CD4-positive, alpha-beta T cell (primary cell): ENCODE data around the gene NKRF. TPM values are rescaled to one million over a fixed set of nuclear protein-coding genes. Genes with fewer than 3 reads are reported as not detected.

Experiments used
- ATAC-seq: fragments of 200-7000 bp; cut with Tn5 transposase; one replicate; pipeline ENCODE4 v1.10.0; 2022; ENCODE audit warnings: mild to moderate bottlenecking; ENCODE audit not compliant: poor library complexity
- CTCF ChIA-PET: fragments of 350-600 bp; sonication (Branson Sonifier 250); formaldehyde crosslinking; loops from one replicate; lab custom pipeline; 2021; ENCODE audit warnings: antibody characterized with exemption, inconsistent platforms; lab: Charles Lee
- POLR2A ChIA-PET: fragments of 350-600 bp; sonication (Branson Sonifier 250); formaldehyde crosslinking; loops from one replicate; lab custom pipeline; 2021; ENCODE audit warnings: antibody characterized with exemption, inconsistent platforms; lab: Charles Lee
- DNase-seq, 14 experiments: peaks; one replicate each; pipeline ENCODE4 v3.0.0-alpha.2; 2013 to 2020; ENCODE audit warnings: mixed read lengths in 2 of 14
- H3K27ac ChIP-seq, 2 donors: one replicate each; pipeline versions ENCODE4 v1.5.1 to v1.7.0; 2013; ENCODE audit warnings: low read length in 2 of 2, low read depth in 1 of 2, mild to moderate bottlenecking in 1 of 2
- H3K27me3 ChIP-seq, 2 experiments: 1 replicate in 1 of 2; 2 replicates in 1 of 2; pipeline versions ENCODE4 v1.6.1 to v1.7.0; 2013; ENCODE audit warnings: low read length in 2 of 2, control low read depth in 1 of 2, mild to moderate bottlenecking in 1 of 2, moderate library complexity in 1 of 2; ENCODE audit not compliant: insufficient read depth in 2 of 2, control insufficient read depth in 1 of 2
- H3K36me3 ChIP-seq: one replicate; pipeline ENCODE4 v1.6.1; 2013; ENCODE audit warnings: low read length, control low read depth; ENCODE audit not compliant: insufficient read depth
- H3K4me1 ChIP-seq: one replicate; pipeline ENCODE4 v1.6.1; 2013; ENCODE audit warnings: low read length, control low read depth; ENCODE audit not compliant: insufficient read depth
- H3K4me3 ChIP-seq: one replicate; pipeline ENCODE4 v1.5.1; 2013; ENCODE audit warnings: mild to moderate bottlenecking, low read length, moderate library complexity
- H3K9me3 ChIP-seq, 2 experiments: 1 replicate in 1 of 2; 2 replicates in 1 of 2; pipeline versions ENCODE4 v1.6.1 to v1.7.0; 2013; ENCODE audit warnings: low read length in 2 of 2, mild to moderate bottlenecking in 2 of 2, control low read depth in 1 of 2, moderate library complexity in 1 of 2; ENCODE audit not compliant: control insufficient read depth in 1 of 2, insufficient read depth in 1 of 2
- H3K27ac Mint-ChIP-seq: one replicate; pipeline ENCODE4 v1.8.0; 2020; ENCODE audit warnings: mixed read lengths
- H3K27me3 Mint-ChIP-seq: one replicate; pipeline ENCODE4 v1.8.0; 2021; ENCODE audit warnings: mixed read lengths
- H3K36me3 Mint-ChIP-seq: one replicate; pipeline ENCODE4 v1.8.0; 2021; ENCODE audit warnings: low read depth, mixed read lengths
- H3K4me1 Mint-ChIP-seq: one replicate; pipeline ENCODE4 v1.8.0; 2021; ENCODE audit warnings: low read depth, mixed read lengths
- H3K4me3 Mint-ChIP-seq: one replicate; pipeline ENCODE4 v1.8.0; 2020; ENCODE audit warnings: mild to moderate bottlenecking, mixed read lengths
- H3K9me3 Mint-ChIP-seq: one replicate; pipeline ENCODE4 v1.8.0; 2020; ENCODE audit warnings: mixed read lengths
- CTCF ChIP-seq: fragments of 200-600 bp; IDR thresholded peaks from one replicate; pipeline ENCODE4 v1.8.0; 2022; ENCODE audit warnings: antibody characterized with exemption, mild to moderate bottlenecking
- intact Hi-C, 2 experiments: fragments of 100-400 bp; cut with DNase I in 1 of 2; cut with micrococcal nuclease in 1 of 2; formaldehyde crosslinking; loops; one replicate each; pipeline versions ENCODE4 v1.15.1 to v1.9.0; 2023 to 2025; cut with DNase I, micrococcal nuclease
- total RNA-seq, 174 experiments: library from RNA in 2 of 174; stranded (reverse) in 2 of 174; gene quantifications; one replicate each; pipeline ENCODE4 v1.2.3 and lab custom pipeline; 2021 to 2026

The NKRF gene
- total RNA-seq, 2 experiments from 2014 or later, result 16.4 to 16.5 TPM

- H3K27me3 Mint-ChIP-seq, result no peaks in the 10 kb centered on the region
- no peak overlapping the region for H3K4me3 Mint-ChIP-seq
- Histone ChIP-seq H3K27ac (no peak overlapping the region), H3K36me3 (no peaks in the 10 kb centered on the region), H3K4me1 (peaks cover 12% of the 10 kb centered on the region), H3K9me3 (no peaks in the 10 kb centered on the region), H3K27me3 (no peaks in the 10 kb centered on the region), H3K4me3 (no peak overlapping the region)
- no peak overlapping the region for H3K27ac Mint-ChIP-seq
- POLR2A ChIA-PET, result no interaction called here
- ATAC-seq (no peak), DNase-seq (no peak)
- H3K4me1 Mint-ChIP-seq, result peaks cover 49% of the 10 kb centered on the region
- H3K9me3 Mint-ChIP-seq, result no peaks in the 10 kb centered on the region
- no peak for TF ChIP-seq CTCF
- intact Hi-C loops, result loop anchor here in 1 of 2 experiments (10.0 kb wide), 2 partner anchors 92 to 152 kb away; partner anchors contain the start of genes SEPTIN6 and SOWAHD
- CTCF ChIA-PET, result no interaction called here
- H3K36me3 Mint-ChIP-seq, result peaks cover 40% of the 10 kb centered on the region
Measured at GRCh38 chrX:119602701-119603255, 3.4 kb downstream of the NKRF start.

DNA sequence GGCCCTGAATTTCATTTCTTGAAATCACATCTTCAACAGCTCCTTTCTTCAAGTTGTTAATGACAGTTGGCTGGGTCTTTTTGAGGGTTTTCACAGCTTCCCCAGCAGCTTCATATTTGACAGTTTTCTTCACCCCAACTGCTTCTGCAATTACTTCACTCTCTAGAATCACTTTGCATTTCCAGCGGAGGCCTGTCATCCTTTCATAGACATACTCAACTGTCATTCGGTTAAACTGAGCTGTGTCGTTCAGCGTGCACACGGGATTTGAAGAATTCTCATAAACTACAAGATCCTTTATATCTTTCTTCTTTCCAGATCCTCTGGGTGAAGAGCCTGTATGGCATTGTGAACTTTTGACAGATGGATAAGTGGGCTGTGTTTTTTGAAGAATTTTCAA, 16.4 kb downstream of the NKRF start:
- Mint-ChIP-seq H3K4me1 (no peaks in the 10 kb centered on the region), H3K27ac (no peak overlapping the region), H3K27me3 (no peaks in the 10 kb centered on the region), H3K36me3 (peaks cover 52% of the 10 kb centered on the region), H3K9me3 (no peaks in the 10 kb centered on the region), H3K4me3 (no peak overlapping the region)
- H3K9me3 ChIP-seq, result no peaks in the 10 kb centered on the region
- CTCF ChIA-PET, result no interaction called here
- ATAC-seq, result no peak
- no peak for TF ChIP-seq CTCF
- H3K4me1 ChIP-seq, result no peaks in the 10 kb centered on the region
- H3K4me3 ChIP-seq, result no peak overlapping the region
- H3K27me3 ChIP-seq, result no peaks in the 10 kb centered on the region
- intact Hi-C loops, result no loop called here
- peaks cover 26% of the 10 kb centered on the region for H3K36me3 ChIP-seq
- no peak overlapping the region for H3K27ac ChIP-seq
- DNase-seq, result no peak
- POLR2A ChIA-PET, result interaction anchor here (1.6 kb wide), 1 partner anchor 16 kb away, joined by 4 read pairs; the partner anchor contains the start of gene NKRF

- Mint-ChIP-seq H3K36me3 (peaks cover 15% of the 10 kb centered on the region), H3K4me3 (no peak overlapping the region), H3K9me3 (no peaks in the 10 kb centered on the region), H3K27ac (no peak overlapping the region), H3K4me1 (peaks cover 21% of the 10 kb centered on the region), H3K27me3 (no peaks in the 10 kb centered on the region)
- H3K9me3 ChIP-seq, result no peaks in the 10 kb centered on the region
- no peak for ATAC-seq
- no peaks in the 10 kb centered on the region for H3K27me3 ChIP-seq
- H3K4me3 ChIP-seq, result no peak overlapping the region
- no peak for DNase-seq
- TF ChIP-seq CTCF, result no peak
- intact Hi-C loops, result no loop called here
- H3K4me1 ChIP-seq, result no peaks in the 10 kb centered on the region
- CTCF ChIA-PET, result no interaction called here
- peaks cover 5% of the 10 kb centered on the region for H3K36me3 ChIP-seq
- POLR2A ChIA-PET, result interaction anchor here (1.1 to 1.2 kb wide), 2 partner anchors 9 to 22 kb away, joined by 3 to 5 read pairs; partner anchors contain the start of gene UBE2A
- H3K27ac ChIP-seq, result no peak overlapping the region
Measured at GRCh38 chrX:119583431-119584059, 22.7 kb downstream of the NKRF start.
